DMS79 (cell line): ENCODE measurements around the gene IGF2R.
"Not testable (repeated sequence)": the region's sequence is repeated elsewhere in the genome, so short reads cannot be mapped to it uniquely, and the experiment has no call there.

Source experiments
- DNase-seq: peaks from one replicate; lab custom pipeline; 2025; lab: John Stamatoyannopoulos, UW

Gene IGF2R

GRCh38 chr6:160138839-160139419 is 170.0 kb downstream of the IGF2R start:
- no peak for DNase-seq

DNA sequence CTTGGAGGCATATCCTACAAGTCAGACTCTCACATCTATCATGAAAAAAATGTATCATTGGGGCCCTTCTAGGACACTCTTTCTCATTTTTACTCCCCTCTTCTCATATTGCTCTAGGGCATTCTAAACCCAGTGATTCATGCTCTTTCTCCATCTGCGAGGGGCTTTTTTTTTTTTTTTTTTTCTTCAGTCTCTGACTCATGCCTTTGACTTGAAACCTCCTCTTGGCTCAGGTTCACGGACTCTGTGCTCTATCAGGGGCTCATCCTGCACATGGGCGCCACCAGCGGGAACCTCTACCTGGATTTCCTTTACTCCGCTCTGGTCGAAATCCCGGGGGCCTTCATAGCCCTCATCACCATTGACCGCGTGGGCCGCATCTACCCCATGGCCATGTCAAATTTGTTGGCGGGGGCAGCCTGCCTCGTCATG is 170.6 kb downstream of the IGF2R start:
- no peak for DNase-seq

DNA sequence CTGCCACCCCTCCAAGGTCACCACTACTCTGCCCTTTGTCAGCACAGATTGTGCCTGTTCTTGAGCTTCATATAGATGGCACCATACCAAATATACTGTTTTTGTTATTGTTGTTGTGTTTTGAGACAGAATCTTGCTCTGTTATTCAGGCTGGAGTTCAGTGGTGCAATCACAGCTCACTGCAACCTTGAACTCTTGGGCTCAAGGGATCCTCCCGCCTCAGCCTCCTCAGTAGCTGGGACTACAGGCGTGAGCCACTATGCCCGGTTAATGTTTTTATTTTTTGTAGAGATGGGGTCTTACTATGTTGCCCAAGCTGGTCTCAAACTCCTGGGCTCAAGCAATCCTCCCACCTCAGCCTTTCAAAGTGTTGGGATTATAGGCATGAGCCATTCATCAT is 171.6 kb downstream of the IGF2R start:
- not testable (repeated sequence) for DNase-seq

DNA sequence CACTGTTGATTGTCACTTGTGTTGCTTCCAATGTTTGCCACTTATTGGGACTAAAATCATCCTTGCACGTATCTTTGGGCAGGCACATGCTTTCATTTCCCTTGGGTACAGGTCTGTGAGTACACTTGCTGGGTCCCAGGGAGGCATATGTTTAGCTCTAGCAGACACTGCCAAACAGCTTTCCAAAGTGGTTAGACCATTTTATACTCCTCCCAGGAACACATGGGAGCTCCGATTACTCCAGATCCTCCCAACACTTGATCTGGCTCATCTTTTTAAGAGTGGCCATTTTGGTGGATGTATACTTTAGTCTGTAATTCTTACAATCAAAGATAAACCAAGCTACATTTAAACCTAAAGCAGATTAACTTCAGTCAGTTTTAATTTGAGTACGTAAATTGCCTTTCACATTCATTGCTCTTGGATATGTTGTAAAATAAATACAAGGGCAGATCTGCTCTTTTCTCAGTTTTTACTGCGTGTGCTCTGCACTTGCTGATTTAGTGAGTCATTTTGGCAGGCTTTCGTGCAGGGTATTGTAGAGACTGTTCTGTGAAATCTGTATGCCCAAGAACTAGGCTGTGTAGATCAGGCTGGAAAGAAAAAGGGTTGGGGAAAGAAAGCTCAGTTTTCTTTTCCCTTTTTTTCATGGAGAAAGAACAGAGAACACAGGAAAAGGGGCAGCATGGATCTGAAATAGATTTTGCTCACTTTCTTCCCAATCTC is 172.3 kb downstream of the IGF2R start:
- no peak for DNase-seq

GRCh38 chr6:160142115-160142715 is 173.3 kb downstream of the IGF2R start:
- DNase-seq = no peak

GRCh38 chr6:160146454-160147145 is 177.7 kb downstream of the IGF2R start:
- DNase-seq = no peak

DNA sequence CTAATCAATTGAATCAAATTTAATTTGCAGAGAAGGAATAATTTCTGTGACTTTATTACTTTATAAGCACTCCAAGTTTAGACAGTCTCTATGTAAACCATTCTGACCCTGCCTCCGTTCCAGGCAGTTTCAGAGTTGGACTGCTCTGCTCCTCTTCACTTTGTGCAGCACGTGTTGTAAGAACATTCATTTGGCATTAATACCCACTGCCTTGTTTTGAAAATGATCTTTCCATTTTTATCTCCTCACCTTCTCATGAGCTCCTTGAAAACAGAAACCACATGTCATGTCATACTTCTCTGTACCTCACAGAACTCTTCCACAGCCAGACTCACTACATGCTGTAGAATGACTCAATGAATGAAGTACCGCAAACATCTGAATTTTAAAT is 178.3 kb downstream of the IGF2R start:
- no peak for DNase-seq

DNA sequence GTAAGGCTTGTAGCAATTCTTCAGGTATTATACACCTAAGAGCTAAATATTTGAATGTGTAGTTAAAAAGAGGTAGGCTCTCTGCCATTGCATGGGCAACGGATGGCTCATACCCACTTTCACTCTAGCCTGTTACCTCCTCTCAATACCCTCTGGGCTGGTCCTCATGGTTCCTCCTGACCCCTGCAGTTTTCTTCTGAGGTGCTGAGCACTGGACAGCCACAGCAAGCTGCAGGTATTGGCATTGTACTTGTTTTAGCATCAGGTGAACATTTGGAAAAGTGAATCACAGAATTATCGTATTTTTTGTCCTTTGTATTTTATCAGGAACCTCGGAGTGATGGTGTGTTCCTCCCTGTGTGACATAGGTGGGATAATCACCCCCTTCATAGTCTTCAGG is 185.6 kb downstream of the IGF2R start:
- no peak for DNase-seq

DNA sequence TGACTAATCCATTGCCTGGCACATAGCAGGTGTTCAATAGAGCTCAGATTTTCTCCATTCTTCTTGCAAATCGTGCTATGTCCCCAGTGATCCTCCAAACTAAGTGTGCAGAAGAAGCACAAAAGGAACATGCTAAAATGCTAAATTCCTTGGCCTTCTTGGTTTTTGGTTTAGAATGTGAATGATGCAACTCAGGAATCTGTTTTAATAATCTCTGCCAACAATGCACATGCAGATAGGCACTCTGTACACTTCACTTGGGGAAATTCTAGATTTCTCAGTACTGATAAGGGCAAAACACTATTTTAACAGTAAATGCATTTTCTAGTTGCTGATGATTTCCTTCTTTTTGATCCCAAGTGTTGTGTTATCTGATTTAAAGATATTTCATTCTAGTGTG is 188.0 kb downstream of the IGF2R start:
- no peak for DNase-seq

GRCh38 chr6:160160450-160160849 is 191.6 kb downstream of the IGF2R start:
- DNase-seq = no peak
